Stimulated activated CD4-positive, alpha-beta T cell treated with anti-CD3 and anti-CD28 coated beads, TNF-alpha, amount 100 ng/mL, for 48 hours (primary cell): ENCODE results near the gene RERE.
A peak's percentile ranks its signal among the peaks of the same experiment; 100 is the strongest.

Experiments used
- DNase-seq, 3 donors: peaks; one replicate each; pipeline ENCODE4 v3.0.0-alpha.2; 2020; ENCODE audit warnings: low read depth in 3 of 3

RERE gene

DNA sequence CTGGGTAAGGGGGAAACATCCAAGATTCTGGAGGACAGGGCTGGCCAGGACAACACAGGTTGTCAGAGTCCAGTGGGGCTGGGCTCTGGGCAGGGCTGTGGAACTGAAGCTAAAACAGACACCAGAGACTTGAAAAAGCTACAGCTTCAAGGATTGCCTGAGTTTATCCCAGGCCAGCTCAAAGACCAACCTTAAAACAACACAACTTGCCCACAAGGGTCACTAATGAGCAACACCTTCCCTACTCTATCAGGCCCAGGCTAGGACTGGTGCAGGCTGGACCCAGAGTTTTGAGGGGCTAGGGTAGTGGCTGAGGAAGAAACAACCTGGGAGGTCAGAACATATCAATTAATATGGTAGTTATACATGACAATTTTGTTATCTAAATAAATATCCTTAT, 338.9 kb downstream of the RERE start:
- no peak for DNase-seq

DNA sequence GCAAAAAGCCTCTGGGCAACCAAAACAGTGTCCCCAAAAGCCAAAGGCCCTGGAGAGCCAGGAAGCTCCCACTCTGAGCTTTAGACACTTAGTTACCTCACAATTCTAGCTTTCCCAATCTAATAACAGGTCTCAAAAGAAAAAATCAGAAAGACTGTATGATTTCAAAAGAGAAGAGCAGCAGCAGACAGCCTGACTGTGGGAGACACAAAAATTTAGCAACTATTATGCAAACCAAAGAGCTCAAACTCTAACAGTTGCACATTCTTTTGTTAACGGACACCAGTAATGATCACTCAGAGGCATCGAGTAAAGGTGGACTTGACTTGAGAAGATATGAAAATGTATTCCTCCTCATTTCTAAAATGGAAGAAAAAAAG, 339.5 kb downstream of the RERE start:
- no peak for DNase-seq

DNA sequence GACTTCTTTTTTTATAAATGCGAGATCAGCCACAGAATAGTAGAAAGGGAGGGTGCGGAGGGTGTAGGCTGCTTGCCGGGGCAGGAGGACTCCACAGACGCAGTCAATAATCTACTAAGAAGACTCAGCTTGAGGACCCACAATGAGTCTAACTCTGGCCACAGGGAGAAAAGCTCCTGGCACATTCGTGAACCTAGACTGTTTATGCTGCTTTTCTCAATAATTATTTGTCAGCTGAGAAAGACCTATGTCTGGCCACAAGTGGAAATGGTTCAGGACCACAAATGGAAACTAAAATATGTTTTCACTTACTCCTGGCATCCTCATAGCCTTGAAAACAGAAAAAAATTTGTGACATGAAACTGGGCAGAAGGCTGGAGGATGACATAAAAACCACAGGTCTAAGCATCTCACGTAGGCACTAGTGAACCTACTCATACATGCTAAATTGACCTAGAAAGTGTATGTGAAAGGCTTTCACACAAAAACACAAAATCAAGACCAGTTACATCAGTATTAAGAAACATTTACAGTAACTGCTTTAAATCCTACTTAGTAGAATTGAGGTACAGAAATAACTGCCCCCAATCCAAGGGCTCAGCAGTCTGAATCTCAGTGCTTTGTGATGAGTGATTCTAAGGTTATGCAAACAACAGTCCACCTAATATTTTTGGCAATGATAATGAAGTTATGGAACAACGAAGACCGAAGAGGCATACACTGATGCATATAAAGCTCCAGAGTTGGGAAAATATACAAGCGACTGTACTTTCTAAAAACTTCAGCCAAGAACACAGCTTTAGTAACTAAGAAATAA, 340.1 kb downstream of the RERE start:
- DNase-seq = peak in 2 of 3 donors; percentile 17 to 25

DNA sequence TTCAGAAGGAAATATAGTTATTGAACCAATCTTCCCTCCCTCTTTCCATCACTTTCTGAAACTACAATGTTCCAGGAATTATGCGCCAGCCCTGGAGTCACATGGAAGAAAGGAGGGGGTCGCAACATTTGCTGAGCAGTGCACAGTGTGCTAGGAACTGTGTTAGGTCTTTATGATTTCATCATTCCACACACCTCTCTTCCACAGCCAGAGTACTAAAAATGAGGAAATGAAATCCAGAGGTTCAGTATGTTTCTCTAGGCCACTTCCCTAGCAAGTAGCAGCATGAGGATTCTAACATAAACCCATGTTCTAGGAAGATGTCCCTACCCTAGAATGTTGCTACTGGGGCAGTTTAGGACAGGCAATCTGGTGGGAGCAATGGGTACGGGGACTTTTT, 341.4 kb downstream of the RERE start:
- no peak for DNase-seq

DNA sequence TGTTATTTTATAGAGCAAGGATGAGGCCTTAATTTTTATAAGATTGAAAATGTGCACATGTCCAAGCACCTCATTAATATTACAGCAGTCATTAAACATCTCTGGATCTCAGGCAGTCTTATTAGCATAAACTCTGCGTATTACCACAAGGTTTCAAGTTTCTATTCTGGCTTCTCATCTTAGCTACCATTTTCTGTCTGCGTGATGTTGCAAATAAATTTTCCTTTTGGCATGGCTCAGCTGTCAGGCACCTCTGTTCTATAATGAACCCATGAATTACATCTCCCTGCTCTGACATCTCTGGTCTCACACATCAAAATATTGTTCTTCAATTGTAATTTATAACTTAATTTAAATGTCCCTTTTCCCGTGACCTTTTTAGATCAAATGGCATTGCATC, 343.1 kb downstream of the RERE start:
- DNase-seq = no peak

DNA sequence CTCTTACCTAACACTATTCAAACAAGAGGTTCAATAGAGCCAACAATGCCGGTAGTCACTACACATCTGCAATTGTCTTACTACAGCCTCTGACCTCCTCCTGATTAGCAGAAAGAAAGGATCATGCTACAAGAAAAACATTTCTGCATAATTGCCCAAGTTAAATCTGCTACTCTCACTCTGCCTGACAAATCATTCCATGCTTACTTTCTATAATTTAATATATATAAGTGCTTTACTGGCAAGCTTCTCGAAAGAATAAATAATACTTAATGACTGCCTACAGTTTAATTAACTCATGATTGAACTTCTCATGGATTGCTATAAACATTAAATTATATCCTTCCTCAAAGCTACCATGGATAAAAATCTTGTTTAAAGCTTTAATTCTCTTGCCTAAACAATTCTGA, 343.5 kb downstream of the RERE start:
- DNase-seq = no peak

DNA sequence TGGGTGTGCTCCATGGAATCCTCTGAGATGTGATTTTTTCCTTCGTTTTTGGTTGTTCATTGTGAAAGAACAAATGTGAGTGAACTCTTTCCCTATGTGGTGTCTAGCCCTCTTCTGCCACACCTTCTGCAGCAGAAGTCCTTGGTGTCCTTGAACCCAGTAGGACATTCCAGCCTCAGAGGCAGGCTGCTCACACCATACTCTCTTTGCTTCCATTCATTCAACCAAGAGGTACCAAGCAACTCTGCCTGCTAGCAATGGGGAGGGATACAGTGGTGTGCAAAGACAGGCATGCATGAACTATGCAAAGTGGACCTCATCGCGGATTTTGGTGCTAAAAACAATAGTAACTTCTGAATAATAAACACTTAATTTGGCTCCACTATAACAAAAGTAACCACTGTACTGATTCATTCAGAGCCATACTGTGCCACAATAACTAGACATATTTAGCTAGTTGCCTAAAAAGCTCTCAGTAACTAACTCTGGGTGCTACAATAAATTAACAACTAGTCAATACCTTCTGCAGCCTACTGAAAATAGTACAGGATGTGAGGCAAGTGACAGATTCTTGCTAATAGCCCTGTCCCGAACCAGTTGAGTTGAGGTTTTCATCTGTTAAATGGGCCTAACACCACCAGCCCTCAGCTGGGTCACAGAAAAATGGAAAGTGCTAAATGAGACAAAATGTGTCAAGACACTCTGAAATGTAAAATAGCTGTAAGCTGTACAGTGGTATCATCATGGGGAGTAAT, 344.1 kb downstream of the RERE start:
- no peak for DNase-seq

DNA sequence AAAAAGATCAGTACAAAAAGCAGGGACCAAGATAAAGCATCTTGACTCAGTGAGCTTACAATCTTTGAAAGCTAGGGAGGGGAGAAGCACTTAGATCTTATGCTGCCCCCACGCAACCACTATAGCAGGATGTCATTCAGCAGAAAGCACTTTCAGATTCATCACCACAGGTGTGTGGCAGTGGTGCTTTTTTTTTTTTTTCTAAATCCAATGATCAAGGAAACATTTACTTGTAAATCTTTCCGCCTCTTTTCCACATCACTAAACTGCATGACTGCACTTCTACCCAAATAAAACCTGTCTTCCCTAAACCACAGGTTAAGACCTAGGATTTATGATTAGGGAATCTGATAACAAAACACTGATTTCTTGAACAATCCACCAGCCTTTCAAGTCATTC, 344.8 kb downstream of the RERE start:
- peak in 2 of 3 donors; percentile 29 to 46 for DNase-seq

DNA sequence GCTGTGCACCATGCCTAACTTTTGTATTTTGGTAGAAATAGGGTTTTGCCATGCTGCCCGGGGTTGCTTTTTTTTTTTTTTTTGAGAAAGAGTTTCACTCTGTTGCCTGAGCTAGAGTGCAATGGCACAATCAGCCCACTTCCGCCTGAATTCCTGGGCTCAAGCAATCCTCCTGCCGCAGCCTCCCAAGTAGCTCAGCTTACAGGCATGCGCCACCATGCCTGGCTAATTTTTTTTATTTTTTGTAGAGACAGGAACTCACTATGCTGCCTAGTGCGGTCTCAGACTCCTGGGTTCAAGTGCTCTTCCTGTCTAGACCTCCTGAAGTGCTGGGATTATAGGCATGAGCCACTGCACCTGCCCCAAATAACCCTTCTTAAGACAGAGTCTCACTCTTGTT, 346.0 kb downstream of the RERE start:
- DNase-seq = no peak

DNA sequence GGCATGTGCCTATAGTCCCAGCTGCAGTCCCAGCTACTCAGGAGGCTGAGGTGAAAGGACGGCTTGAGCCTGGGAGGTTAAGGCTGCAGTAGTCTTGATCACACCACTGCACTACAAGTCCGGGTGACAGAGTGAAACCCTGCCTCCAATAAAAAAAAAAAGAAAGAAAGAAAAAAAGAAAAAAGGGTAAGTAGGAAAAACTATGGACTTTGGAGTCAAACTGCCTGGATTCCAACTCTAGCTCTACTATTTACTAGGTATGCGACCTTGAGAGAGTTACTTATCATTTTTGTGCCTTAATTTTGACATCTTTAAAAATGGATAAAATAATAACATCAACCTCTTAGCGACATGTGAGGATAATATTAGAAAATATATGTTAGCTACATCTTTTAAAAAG, 348.7 kb downstream of the RERE start:
- DNase-seq = no peak

DNA sequence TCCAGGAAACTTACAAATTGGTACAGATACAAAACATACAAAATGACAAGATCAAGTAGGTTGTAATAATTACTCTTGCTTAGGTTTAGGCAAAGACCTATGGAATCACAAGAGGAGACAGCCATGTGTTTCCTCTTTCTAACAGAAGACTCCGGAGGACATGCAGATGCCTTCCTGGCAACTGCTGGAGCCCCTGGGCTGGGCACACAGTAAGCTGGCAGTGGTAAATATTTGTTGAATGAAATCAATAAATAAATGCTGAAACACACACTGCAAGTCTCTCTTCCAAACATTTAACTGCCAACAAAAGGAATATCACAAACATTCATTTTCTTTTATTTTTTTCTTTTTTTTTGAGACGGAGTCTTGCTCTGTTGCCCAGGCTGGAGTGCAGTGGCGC, 350.1 kb downstream of the RERE start:
- no peak for DNase-seq

DNA sequence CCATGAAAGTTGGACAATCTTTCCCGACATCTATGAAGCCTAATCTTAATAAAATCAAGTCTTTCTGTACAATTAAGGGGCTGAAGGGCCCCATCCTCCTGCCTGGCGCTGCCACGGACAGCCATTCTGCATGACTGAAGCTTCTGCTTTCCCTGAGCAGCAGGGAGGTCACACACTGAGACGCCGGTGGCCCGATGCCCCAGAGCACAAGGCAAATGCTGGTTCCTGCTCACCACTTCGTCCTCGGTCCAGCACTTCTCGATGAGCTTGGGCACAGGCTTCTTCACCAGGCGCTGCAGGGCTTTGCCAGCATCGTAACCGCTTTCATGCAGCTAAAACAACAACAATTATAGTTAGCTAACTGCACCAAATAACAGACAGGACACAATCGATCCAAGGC, 351.7 kb downstream of the RERE start:
- no peak for DNase-seq

DNA sequence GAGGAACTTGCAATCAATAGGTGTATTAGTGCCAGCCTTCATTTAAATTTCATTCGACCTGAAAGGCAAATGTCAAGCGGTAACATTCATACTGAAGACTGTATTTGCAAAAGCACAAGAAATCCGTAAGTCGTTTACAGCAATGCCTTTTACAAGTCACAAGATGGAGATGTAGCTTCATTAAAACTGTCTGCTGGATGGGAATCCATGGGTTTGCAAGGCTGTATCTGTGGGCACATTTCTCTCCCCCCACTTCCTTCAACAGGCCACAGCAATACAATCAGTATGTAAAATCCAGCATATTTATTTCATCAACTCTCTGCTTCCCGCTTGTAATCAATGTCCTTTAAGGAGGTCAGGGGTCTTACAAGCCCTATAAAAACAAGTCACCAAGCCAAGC, 352.4 kb downstream of the RERE start:
- DNase-seq = no peak

DNA sequence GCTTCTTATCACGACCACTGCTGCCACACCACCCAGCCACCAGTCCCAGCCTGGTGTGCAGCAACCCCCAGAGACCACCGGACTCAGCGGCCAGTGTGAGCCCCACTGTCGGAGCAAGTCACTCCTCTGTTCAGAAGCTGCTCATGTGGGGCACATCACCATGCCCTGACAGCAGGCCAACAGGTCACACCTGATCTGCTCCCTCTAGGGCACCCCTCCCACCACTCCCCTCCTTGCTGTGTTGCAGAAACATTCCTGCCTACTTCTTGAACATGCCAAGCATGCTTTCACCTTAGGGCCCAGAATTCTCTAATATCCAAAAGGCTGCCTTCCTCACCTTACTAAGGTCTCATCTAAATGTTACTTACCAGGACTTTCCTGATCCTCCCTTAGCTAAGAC, 353.1 kb downstream of the RERE start:
- DNase-seq = no peak

DNA sequence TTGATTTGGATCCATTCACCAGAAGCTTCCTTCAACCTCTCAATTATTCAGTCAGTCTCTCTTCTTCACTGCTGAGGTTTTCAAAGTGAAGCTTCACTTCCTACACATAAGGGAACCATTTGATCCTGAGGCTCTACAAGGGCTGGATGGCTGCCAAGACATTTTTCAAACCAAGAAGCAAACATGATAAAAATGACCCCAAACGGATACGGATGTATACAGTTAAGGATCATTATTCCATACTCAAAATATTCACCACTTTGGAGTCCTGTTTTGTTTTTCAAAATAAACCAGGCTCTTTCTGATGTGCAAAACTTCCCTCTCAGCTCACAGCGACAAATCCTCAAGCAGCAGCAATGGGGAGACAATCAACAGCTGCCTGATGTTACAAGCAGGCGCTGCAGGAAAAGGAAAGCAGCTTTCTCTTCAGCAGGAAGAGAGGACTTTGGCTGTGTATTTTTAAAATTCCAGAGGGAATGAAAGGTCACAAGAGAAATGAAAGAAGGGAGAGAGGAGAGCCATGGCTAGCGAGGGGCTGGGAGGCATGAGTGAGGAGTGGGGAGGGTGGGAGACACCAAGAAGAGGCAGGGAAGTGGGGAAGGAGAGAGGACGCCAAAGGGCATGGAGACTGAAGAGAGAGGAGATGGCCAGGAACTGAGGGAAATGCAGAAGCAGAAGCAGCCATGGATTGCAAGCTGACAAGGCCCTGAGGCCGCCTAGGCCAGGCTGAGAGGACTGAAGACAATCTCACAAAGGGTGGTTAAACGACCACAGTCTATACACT, 354.1 kb downstream of the RERE start:
- DNase-seq = no peak

DNA sequence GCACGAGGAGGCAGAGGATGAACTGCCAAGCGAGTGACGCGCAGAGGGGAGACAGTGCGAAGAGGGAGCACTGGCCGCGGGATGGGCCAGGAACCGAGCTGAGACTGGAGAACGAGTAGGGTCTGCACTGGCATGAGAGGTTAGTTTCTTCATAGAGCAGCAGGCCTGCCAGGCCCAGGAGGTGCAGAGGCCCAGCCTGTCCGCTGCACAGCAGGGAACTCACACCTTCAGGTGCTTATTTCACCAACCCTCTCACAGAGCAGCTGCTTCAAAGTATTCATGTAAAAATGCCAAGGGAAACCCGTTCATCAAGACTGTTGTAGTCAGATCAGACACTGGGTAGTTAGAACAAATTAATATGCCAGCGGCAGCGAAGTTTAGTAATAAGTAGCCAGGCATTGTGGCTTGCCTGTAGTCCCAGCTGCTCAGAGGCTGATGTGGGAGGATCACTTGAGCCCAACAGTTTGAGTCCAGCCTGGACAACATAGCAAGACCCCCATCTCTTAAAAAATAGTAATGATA, 355.0 kb downstream of the RERE start:
- DNase-seq = no peak

DNA sequence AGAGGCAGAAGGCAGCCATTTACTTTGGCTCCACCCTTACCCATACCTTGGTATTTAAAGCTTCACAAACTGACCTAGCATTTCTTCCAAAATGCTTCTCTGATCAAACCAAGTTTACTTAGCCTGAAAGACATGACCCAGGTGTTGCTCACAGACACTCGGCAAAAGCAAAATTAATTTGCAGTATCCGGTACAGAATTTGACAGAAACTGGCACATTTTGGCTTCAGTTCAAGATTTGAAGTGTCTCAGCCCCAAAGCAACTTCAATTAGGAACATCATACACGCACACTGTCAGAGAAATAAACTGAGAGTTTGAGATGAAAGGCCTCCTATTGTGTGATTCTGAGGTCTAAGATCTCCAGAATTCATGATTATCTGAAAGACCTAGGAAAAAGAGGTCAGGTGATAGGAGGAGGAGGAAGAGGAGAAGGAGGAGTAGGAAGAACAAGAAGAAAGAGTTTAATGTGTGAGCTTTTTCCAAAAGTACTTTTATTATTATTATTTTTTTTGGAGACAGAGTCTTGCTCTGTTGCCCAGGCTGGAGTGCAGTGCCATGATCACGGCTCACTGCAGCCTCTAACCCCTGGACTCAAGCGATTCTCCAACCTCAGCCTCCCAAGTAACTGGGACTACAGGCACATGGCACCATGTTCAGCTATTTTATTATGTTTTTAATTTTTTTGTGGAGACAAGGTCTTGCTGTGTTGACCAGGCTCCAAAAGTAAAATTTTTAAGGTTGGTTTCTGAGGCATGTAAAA, 355.9 kb downstream of the RERE start:
- no peak for DNase-seq

DNA sequence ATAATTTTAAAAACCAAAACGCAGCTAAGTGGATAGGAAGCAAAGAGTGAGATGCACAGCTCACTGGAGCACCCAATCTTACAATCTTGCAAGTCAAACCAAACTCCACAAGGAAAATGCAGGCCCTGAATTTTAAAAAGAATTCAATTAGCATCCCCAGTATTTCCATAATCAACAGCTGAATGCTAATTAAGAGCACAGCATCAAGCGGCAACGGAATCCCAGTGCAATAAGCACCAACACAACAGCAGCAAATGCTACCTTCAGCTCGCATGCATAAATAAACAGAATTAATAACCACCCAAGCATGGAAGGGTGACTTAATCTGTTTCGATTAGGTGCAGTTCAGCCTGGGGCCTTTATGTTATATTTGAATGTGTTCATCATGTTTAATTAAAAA, 356.7 kb downstream of the RERE start:
- no peak for DNase-seq

DNA sequence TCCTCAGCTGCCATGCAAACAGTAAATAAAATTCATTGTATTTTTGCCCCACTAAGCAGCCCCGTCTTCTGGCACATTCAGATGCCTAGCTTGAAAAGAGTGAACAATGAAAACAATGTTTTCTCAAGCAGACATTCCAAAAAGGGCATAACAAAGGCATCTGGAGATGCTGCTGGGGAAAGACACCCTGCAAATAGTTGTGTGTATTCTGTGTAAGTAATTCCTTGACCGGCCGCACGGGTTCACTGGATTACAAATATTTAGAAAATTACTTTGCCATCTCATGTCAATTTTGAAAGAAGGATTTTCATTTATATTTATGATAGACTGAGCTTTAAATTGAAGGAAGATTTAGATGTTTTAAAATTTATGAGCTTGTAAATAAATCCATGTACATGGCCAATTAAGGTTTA, 357.3 kb downstream of the RERE start:
- DNase-seq = no peak

DNA sequence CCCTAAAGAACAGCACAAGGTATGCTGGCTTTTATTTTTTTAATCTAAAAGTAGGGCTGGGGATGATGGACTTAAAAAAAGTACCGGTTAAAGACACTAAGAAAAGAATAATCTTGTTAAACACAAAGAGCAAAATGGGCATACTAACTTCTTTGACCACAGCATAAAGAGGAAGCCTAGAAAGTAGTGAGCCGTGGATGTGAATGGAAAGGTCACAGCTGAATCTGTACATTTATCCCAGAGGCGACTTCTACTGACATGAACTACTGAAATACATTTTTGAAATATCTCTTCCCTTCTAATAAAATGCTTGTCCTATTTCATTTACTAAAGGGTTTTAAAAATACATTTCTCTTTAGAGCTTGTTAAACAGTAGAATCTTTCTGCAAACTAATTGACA, 358.8 kb downstream of the RERE start:
- no peak for DNase-seq

DNA sequence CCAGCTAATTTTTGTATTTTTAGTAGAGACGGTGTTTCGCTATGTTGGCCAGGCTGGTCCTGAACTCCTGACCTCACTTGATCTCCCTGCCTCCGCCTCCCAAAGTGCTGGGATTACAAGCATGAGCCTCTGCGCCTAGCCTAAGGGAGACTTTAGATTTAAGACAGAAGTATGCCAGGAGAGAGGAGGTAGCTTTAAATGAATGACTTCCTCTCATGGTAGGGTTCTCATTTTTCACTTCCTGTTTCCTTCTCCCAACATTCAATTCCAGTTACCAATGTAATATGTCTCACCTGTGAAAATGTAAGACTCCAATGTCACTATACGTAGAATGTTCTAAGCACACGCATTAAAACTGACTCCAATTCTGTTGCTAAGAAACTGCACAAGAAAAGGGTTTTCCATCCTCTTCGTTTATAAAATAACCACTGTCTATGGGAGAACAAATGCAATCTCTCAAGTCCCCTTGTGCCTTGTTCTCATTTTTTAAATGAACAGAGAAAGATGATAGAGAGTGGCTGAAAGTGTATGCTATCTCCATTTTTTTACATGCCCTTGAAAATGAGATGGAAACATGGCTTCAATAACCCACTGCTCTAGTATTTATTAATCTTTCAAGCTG, 359.6 kb downstream of the RERE start:
- DNase-seq = no peak
